GM19193 (cell line): ENCODE data around the gene CLIP2.

ENCODE experiments used
- POLR2A ChIP-seq: IDR thresholded peaks from 4 replicates; pipeline ENCODE4 v1.6.1; 2011; ENCODE audit not compliant: insufficient read depth, insufficient read length; ENCODE audit errors: extremely low read depth

Gene CLIP2

GRCh38 chr7:74371381-74372341 is 82.5 kb downstream of the CLIP2 start:
- no peak for TF ChIP-seq POLR2A

- TF ChIP-seq POLR2A, result no peak
Measured at GRCh38 chr7:74372511-74373111, 83.4 kb downstream of the CLIP2 start.

DNA sequence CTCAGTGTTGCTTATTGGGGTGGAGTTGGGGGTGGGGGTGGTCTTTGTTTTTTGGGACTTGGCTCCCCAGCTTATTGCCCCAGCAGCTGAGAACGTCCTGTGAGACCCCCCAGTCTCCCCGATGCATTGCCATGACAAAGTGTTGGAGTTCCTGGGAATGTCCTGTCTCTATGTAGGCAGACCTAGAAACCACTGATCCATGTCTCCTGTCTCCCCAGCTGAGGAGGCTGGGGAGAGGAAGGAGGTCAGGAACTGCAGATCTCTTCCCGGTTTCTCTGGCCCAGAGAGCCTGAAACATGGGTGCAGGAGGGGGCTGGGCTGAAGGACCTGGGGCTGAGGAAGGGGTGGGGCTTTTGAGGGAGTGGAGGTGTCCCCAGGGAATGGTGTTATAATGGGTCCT is 84.3 kb downstream of the CLIP2 start:
- no peak for TF ChIP-seq POLR2A

DNA sequence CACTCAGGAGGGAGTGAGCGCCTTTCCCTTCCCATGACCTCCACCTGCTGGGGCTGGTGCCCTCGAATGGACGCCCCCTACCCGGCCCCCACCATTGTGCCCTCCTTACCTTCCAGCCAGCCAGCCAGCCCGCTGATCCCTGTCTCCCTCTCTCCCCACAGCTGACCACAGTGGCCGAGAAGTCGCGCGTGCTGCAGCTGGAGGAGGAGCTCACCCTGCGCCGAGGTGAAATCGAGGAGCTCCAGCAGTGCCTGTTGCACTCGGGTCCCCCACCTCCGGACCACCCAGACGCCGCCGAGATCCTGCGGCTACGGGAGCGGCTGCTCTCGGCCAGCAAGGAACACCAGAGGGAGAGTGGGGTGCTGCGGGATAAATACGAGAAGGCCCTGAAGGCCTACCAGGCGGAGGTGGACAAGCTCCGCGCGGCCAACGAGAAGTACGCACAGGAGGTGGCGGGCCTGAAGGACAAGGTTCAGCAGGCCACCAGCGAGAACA is 86.6 kb downstream of the CLIP2 start:
- TF ChIP-seq POLR2A, result no peak

DNA sequence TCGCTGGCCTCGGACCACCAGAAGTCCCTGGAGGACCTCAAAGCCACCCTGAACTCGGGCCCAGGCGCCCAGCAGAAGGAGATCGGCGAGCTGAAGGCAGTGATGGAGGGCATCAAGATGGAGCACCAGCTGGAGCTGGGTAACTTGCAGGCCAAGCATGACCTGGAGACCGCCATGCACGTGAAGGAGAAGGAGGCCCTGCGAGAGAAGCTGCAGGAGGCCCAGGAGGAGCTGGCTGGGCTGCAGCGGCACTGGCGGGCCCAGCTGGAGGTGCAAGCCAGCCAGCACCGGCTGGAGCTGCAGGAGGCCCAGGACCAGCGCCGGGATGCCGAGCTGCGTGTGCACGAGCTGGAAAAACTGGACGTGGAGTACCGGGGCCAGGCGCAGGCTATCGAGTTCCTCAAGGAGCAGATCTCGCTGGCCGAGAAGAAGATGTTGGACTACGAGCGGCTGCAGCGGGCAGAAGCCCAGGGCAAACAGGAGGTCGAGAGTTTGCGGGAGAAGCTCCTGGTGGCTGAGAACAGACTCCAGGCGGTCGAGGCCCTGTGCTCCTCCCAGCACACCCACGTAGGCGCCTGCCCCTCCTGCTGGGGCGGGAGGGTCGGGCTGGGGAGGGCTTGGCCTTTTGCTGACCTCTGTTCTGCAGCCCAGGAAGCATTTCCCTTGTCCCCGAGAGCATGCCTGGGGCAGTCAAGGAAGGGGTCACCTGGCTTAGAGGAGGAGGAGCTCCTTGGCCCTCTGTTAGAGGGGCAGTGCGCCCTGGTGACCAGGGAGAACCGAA is 87.2 kb downstream of the CLIP2 start:
- TF ChIP-seq POLR2A, result no peak

GRCh38 chr7:74379938-74380337 is 90.7 kb downstream of the CLIP2 start:
- no peak for TF ChIP-seq POLR2A

DNA sequence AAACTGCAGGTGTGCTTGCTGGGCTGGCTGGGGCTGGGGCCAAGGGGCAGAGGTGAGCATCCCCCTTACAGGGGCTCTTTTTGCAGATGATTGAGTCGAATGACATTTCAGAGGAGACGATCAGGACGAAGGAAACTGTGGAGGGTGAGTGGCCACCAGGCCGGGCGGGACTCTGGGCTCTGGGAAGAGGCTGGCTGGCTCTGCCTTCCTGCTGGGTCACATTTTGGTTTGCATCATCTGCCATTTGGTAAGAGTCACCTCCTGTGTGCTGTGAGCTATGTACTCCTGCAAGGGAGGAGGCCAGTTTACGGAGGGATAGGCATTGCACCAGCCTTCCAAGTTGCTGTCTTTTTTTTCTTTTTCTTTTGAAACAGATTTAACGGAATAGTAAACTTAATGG is 91.5 kb downstream of the CLIP2 start:
- TF ChIP-seq POLR2A, result no peak

GRCh38 chr7:74387606-74388005 is 98.4 kb downstream of the CLIP2 start:
- no peak for TF ChIP-seq POLR2A

GRCh38 chr7:74388880-74389415 is 99.7 kb downstream of the CLIP2 start:
- no peak for TF ChIP-seq POLR2A

GRCh38 chr7:74395745-74396311 is 106.6 kb downstream of the CLIP2 start:
- TF ChIP-seq POLR2A, result no peak

DNA sequence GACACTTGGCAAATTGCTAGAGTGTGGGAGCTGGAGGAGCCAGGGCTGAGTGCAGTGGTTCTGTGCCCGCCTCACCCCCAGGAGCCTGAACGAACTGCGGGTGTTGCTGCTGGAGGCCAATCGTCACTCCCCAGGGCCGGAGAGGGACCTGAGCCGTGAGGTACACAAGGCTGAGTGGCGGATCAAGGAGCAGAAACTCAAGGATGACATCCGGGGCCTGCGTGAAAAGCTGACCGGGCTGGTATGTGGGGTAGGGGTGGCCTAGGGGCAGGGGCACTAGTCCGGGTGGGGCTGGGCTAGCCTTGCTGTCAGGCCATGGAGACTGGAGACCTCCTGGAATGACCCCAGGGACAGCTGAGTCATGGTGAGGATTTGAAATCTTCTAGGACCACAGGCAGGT is 107.8 kb downstream of the CLIP2 start:
- no peak for TF ChIP-seq POLR2A

DNA sequence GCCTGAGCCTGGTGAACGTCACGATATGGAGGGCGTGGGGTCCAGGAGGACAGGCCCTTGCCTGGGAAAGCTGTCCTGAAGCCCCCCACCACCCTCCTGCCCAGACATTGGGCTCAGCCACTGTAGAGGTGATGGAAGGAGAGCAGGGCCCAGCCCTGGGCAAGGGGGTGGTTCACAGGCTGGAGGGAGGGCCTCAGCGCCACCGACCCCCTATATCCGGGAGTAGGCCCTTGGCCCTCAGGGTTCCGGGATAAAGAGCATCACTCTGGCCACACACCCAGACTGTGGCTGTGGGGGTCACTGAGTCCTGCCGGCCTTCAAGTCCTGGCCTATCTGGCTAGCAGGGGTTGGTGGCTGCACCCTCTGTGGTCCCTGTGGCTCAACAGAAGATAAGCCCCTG is 109.2 kb downstream of the CLIP2 start:
- TF ChIP-seq POLR2A, result no peak

GRCh38 chr7:74399006-74399405 is 109.8 kb downstream of the CLIP2 start:
- TF ChIP-seq POLR2A, result no peak

- TF ChIP-seq POLR2A, result no peak
Measured at GRCh38 chr7:74400420-74401136, 111.4 kb downstream of the CLIP2 start.
